ENCODE results near the gene TGFBRAP1.

GRCh38 chr2:105376010-105376409 is 46.5 kb upstream of the TGFBRAP1 start:
- TF ChIP-seq CTCF (IDR thresholded peaks at IDR 0.05) (no peak), POLR2AphosphoS5 (IDR thresholded peaks at IDR 0.05) (peak in 1 of 3 donors; percentile 37)

Data from stomach (tissue), 4 donors.